ENCODE measurements around the gene TEKT2. TPM values are rescaled to one million over a fixed set of nuclear protein-coding genes. Genes with fewer than 3 reads are reported as not detected.
A peak's percentile ranks its signal among the peaks of the same experiment; 100 is the strongest.

The TEKT2 gene
- total RNA-seq, 1 donor from 2014 or later: not detected

GRCh38 chr1:36086529-36087232 is 2.8 kb downstream of the TEKT2 start:
- DNase-seq (no peak), ATAC-seq (ENCODE audit: low read depth) (no peak)
- Mint-ChIP-seq H3K4me1 (peaks cover 15% of the 10 kb centered on the region), H3K27me3 (peaks cover 33% of the 10 kb centered on the region), H3K9me3 (no peaks in the 10 kb centered on the region), H3K36me3 (ENCODE audit: low read depth) (peaks cover 6% of the 10 kb centered on the region), H3K4me3 (peak overlapping the region; percentile 71), H3K27ac (peak overlapping the region; percentile 24)
- TF ChIP-seq CTCF (IDR thresholded peaks at IDR 0.05): no peak
- POLR2A ChIA-PET: interaction anchor here (1.0 kb wide), 1 partner anchor 156 kb away, joined by 3 read pairs; the partner anchor contains the start of gene AGO3
- intact Hi-C loops (cut with micrococcal nuclease): loop anchor here (10.0 kb wide), 1 partner anchor 232 kb away; no protein-coding TSS in a partner anchor
- CTCF ChIA-PET: interaction anchor here (1.0 kb wide), 1 partner anchor 205 kb away, joined by 3 read pairs; no protein-coding TSS in a partner anchor

- ChIA-PET CTCF (interaction anchor here (1.0 kb wide), 1 partner anchor 206 kb away, joined by 3 read pairs; no protein-coding TSS in a partner anchor), POLR2A (interaction anchor here (0.7 to 1.0 kb wide), 2 partner anchors 156 to 1164 kb away, joined by 3 to 9 read pairs; partner anchors contain the start of gene AGO3)
- TF ChIP-seq CTCF (IDR thresholded peaks at IDR 0.05): no peak
- ATAC-seq (ENCODE audit: low read depth): no peak
- peaks cover 25% of the 10 kb centered on the region for H3K27me3 Mint-ChIP-seq
- intact Hi-C loops (cut with micrococcal nuclease): loop anchor here (1.0 to 10.0 kb wide), 5 partner anchors 62 to 299 kb away; partner anchors contain the start of genes AGO1, AGO3 and TRAPPC3
- peak overlapping the region; percentile 89 for H3K4me3 Mint-ChIP-seq
- H3K27ac Mint-ChIP-seq: peak overlapping the region; percentile 24
- peaks cover 16% of the 10 kb centered on the region for H3K4me1 Mint-ChIP-seq
- no peak for DNase-seq
- H3K36me3 Mint-ChIP-seq (ENCODE audit: low read depth): peaks cover 14% of the 10 kb centered on the region
- no peaks in the 10 kb centered on the region for H3K9me3 Mint-ChIP-seq
These were observed 3.6 kb downstream of the TEKT2 start for GRCh38 chr1:36087233-36088123.

- ATAC-seq (ENCODE audit: low read depth): peak; percentile 12
- intact Hi-C loops (cut with micrococcal nuclease): loop anchor here (1.0 to 10.0 kb wide), 5 partner anchors 61 to 298 kb away; partner anchors contain the start of genes AGO1, AGO3 and TRAPPC3
- TF ChIP-seq CTCF (IDR thresholded peaks at IDR 0.05): no peak
- DNase-seq: no peak
- no peak overlapping the region for H3K27ac Mint-ChIP-seq
- peaks cover 21% of the 10 kb centered on the region for H3K36me3 Mint-ChIP-seq (ENCODE audit: low read depth)
- peak overlapping the region; percentile 89 for H3K4me3 Mint-ChIP-seq
- peaks cover 17% of the 10 kb centered on the region for H3K4me1 Mint-ChIP-seq
- POLR2A ChIA-PET: interaction anchor here (0.7 kb wide), 1 partner anchor 1164 kb away, joined by 9 read pairs; no protein-coding TSS in a partner anchor
- no peaks in the 10 kb centered on the region for H3K9me3 Mint-ChIP-seq
- CTCF ChIA-PET: no interaction called here
- H3K27me3 Mint-ChIP-seq: peaks cover 22% of the 10 kb centered on the region
These were observed 4.3 kb downstream of the TEKT2 start for GRCh38 chr1:36088265-36088576.

- POLR2A ChIA-PET: interaction anchor here (0.5 to 1.5 kb wide), 2 partner anchors 13 to 158 kb away, joined by 5 to 8 read pairs; partner anchors contain the start of gene AGO3
- TF ChIP-seq CTCF (IDR thresholded peaks at IDR 0.05): no peak
- peaks cover 26% of the 10 kb centered on the region for H3K36me3 Mint-ChIP-seq (ENCODE audit: low read depth)
- no peaks in the 10 kb centered on the region for H3K9me3 Mint-ChIP-seq
- CTCF ChIA-PET: no interaction called here
- intact Hi-C loops (cut with micrococcal nuclease): loop anchor here (1.0 to 10.0 kb wide), 5 partner anchors 61 to 298 kb away; partner anchors contain the start of genes AGO1, AGO3 and TRAPPC3
- peak within 1 kb of the TSS; percentile 88 for H3K27ac Mint-ChIP-seq
- H3K4me3 Mint-ChIP-seq: peak within 1 kb of the TSS; percentile 89
- DNase-seq (peak; percentile 90), ATAC-seq (ENCODE audit: low read depth) (peak; percentile 85)
- H3K27me3 Mint-ChIP-seq: peaks cover 18% of the 10 kb centered on the region
- peaks cover 17% of the 10 kb centered on the region for H3K4me1 Mint-ChIP-seq
These were observed 4.9 kb downstream of the TEKT2 start, which contains the start of gene ADPRS for GRCh38 chr1:36088577-36089392. Gene ADPRS, plus strand, starts transcription at chr1:36088892. Its CDS starts 13 bp downstream, at chr1:36088905.

Measured in activated B cell treated with CpG ODN at 0.5 μM for 24 hours (primary cell).